ENCODE measurements around the gene STK4.

GRCh38 chr20:44963325-44964215 lies 2.7 kb upstream of the STK4 start:
- TF ChIP-seq ZNF274 (IDR thresholded peaks at IDR 0.05; ENCODE audit: low read depth, low read length) (no peak), YY1 (IDR thresholded peaks at IDR 0.05; ENCODE audit: insufficient read depth, insufficient read length) (no peak)

Measured in NT2/D1 (cell line).